ENCODE measurements around the gene RASSF1. TPM values are rescaled to one million over a fixed set of nuclear protein-coding genes. Genes with fewer than 3 reads are reported as not detected.

RASSF1 gene
- total and polyA plus RNA-seq, 2 of the 8 experiments (the other 6 are each of a cell fraction or from before 2014, with no cell fraction given), result 10.3 to 15.7 TPM

DNA sequence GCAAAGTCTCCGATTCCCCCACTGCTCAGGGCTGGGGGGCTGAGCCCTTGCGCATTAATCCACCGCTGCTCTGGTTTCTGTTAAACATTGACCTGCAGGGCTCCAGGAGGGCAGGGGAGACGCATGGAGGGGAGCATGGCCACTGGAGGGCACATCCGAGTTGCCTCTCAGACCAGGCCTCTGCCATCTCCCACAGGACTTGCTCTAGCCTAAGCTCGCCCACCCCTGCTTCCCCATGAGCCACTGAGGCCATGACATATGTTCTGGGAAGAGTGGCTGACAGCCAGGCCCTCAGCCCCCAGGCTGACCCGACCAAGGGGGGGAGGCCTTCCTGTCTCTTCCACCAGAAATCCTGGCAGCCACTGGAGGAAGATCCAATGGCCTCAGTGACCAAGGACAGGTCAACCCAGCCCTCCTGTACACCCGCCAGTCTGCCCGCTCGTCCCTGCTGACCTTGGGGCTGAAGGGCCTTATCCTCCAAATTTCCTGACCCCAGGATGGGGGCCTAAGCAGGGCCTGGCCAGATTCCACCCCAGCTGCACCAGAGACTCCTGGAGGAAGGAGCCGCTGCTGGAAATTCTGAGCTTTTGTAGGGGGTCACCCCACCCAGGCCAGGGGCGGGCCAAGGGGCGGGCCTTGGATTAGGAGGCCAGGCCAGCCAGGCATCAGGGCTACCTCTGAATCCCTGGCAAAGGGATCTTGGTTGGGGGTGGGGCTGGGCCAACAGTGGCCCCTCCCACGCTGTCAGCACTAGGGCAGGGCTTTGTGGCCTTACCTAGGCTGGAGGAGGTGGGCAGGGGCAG is 37.4 kb downstream of the RASSF1 start, which contains the start of gene HYAL1:
HYAL1 (minus strand) TSS at position 562 of the 803 bp plus-strand sequence. CDS start 618 bp downstream, outside the sequence.
- no peak within 1 kb of the TSS for H2BK120ac ChIP-seq (replicated peaks; ENCODE audit: low read depth, low read length)
- H2BK12ac ChIP-seq (ENCODE audit: low read depth, low read length), result peak within 1 kb of the TSS; percentile 77; the same call in 1 of the 2 replicates
- peak within 1 kb of the TSS; percentile 43 to 44; a peak in 3 of 4 replicates for H3K4me2 ChIP-seq (ENCODE audit: insufficient read depth in 1 of 2, low read depth in 2 of 2, low read length in 2 of 2)
- FAIRE-seq, result peak; percentile 24
- no peak within 1 kb of the TSS for H3K23ac ChIP-seq (ENCODE audit: insufficient read length)
- peak within 1 kb of the TSS; percentile 41 for H4K8ac ChIP-seq (ENCODE audit: extremely low read depth, insufficient read depth, low read length)
- peak within 1 kb of the TSS; percentile 85 for H3K18ac ChIP-seq (ENCODE audit: extremely low read depth, low read length)
- peak in 1 of 2 experiments; percentile 85 for DNase-seq (ENCODE audit: low read depth in 1 of 2, low spot score in 2 of 2)
- H3K4me1 ChIP-seq (replicated peaks in 1 of 4; ENCODE audit: control insufficient read depth in 3 of 4, insufficient read depth in 4 of 4, low read length in 3 of 4), result peaks cover 0 to 25% (median 12%) of the 10 kb centered on the region in 4 experiments; a peak in 6 of 7 replicates
- H3K23me2 ChIP-seq (ENCODE audit: low read depth, low read length), result peaks cover 5% of the 10 kb centered on the region; the same call in 1 of the 2 replicates
- H4K5ac ChIP-seq (ENCODE audit: insufficient read length, low read depth, low read length), result no peak within 1 kb of the TSS
- H4K91ac ChIP-seq (replicated peaks; ENCODE audit: insufficient read length, low read length), result peak within 1 kb of the TSS; percentile 12
- ChIA-PET POLR2A (ENCODE audit: partially characterized antibody) (interaction anchor here (1.0 to 11.3 kb wide), 4 partner anchors 11 to 39 kb away, joined by 3 to 149 read pairs (median 10); partner anchors contain the start of genes HYAL2, IFRD2 and TUSC2), CTCF (ENCODE audit: partially characterized antibody) (interaction anchor here (0.8 to 3.6 kb wide), 9 partner anchors 9 to 50 kb away, joined by 3 to 24 read pairs (median 5); partner anchors contain the start of genes HYAL2 and IFRD2)
- H2AFZ ChIP-seq (ENCODE audit: low read length), result no peak within 1 kb of the TSS
- H3K56ac ChIP-seq (replicated peaks; ENCODE audit: insufficient read length, low read depth, low read length), result peak within 1 kb of the TSS; percentile 14
- H3K36me3 ChIP-seq (ENCODE audit: control insufficient read depth in 2 of 4, insufficient read depth in 4 of 4, low read length in 3 of 4), result no peaks in the 10 kb centered on the region
- no peak within 1 kb of the TSS; a peak in 1 of 7 replicates for H3K9ac ChIP-seq (replicated peaks in 1 of 4; ENCODE audit: extremely low read depth in 1 of 4, low read depth in 3 of 4, low read length in 3 of 4)
- peak within 1 kb of the TSS; percentile 13 for H3K4ac ChIP-seq (replicated peaks; ENCODE audit: insufficient read length, low read depth, low read length)
- H3K27me3 ChIP-seq (replicated peaks in 1 of 4; ENCODE audit: control insufficient read depth in 3 of 4, extremely low read depth in 1 of 4, insufficient read depth in 3 of 4, low read length in 3 of 4), result no peaks in the 10 kb centered on the region
- H3K79me1 ChIP-seq (ENCODE audit: low read depth, low read length), result no peaks in the 10 kb centered on the region
- no peaks in the 10 kb centered on the region for H3K79me2 ChIP-seq (ENCODE audit: control insufficient read depth in 1 of 2, insufficient read depth in 2 of 2, low read length in 2 of 2)
- 64% methylated on average over 14 of the region's 14 CpGs; no CpG with 5 or more reads in 1 of the 2 experiments for WGBS, 2 experiments (ENCODE audit: extremely low coverage in 1 of 2, insufficient coverage in 1 of 2, insufficient read length in 1 of 2, insufficient replicate concordance in 2 of 2, low coverage in 1 of 2, low lambda C conversion rate in 2 of 2, missing lambda C conversion rate in 1 of 2)
- H2BK15ac ChIP-seq (ENCODE audit: low read length), result peak within 1 kb of the TSS; percentile 46; the same call in 1 of the 2 replicates
- H3K4me3 ChIP-seq (ENCODE audit: extremely low read depth in 1 of 4, insufficient read depth in 2 of 4, low read depth in 3 of 4, low read length in 4 of 4), result peak within 1 kb of the TSS in 1 of 4 experiments; percentile 23; a peak in 1 of 8 replicates
- H3K27ac ChIP-seq (ENCODE audit: low read depth, low read length), result no peak within 1 kb of the TSS
- no peak within 1 kb of the TSS for H3K14ac ChIP-seq (ENCODE audit: insufficient read length)
- H2AK5ac ChIP-seq (ENCODE audit: low read depth, low read length), result peak within 1 kb of the TSS; percentile 26; the same call in 1 of the 2 replicates
- peak within 1 kb of the TSS; percentile 32; the same call in 1 of the 2 replicates for H2BK5ac ChIP-seq (ENCODE audit: low read depth, low read length)
- H2BK20ac ChIP-seq (ENCODE audit: low read length), result no peak within 1 kb of the TSS
- H3K9me3 ChIP-seq (ENCODE audit: insufficient read depth in 2 of 2, low read depth in 1 of 2, low read length in 1 of 2), result peaks cover 6 to 16% of the 10 kb centered on the region in 2 experiments; a peak in 3 of 4 replicates
- H4K20me1 ChIP-seq (replicated peaks in 1 of 2; ENCODE audit: control insufficient read depth in 1 of 2, insufficient read depth in 2 of 2, low read length in 2 of 2), result no peaks in the 10 kb centered on the region
- peak; percentile 58; the same call in 1 of the 2 replicates for TF ChIP-seq TAF1 (IDR thresholded peaks at IDR 0.05; ENCODE audit: low read depth, low read length)
- TF ChIP-seq POLR2AphosphoS5 (IDR thresholded peaks at IDR 0.05; ENCODE audit: low read depth, low read length), result no peak
- peak; percentile 25 to 53; a peak in 3 of 4 replicates for TF ChIP-seq RAD21 (IDR thresholded peaks at IDR 0.05 in 1 of 2, conservative IDR thresholded peaks at IDR 0.05 in 1 of 2; ENCODE audit: low read depth in 2 of 2, low read length in 2 of 2)
- peak in 2 of 3 experiments; percentile 39 to 41; a peak in 3 of 4 replicates for TF ChIP-seq CTCF (IDR thresholded peaks at IDR 0.05; ENCODE audit: control extremely low read depth in 1 of 3, insufficient read depth in 1 of 3, low read depth in 1 of 3, low read length in 3 of 3)
- TF ChIP-seq, protein P1, sequence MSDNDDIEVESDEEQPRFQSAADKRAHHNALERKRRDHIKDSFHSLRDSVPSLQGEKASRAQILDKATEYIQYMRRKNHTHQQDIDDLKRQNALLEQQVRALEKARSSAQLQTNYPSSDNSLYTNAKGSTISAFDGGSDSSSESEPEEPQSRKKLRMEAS (IDR thresholded peaks at IDR 0.05), result peak; percentile 57
- peak; percentile 52; the same call in 1 of the 2 replicates for TF ChIP-seq TBP (IDR thresholded peaks at IDR 0.05; ENCODE audit: low read depth, low read length)
- TF ChIP-seq RBBP5 (IDR thresholded peaks at IDR 0.05; ENCODE audit: borderline replicate concordance, low read depth, low read length), result no peak

Measured in H1 (cell line).